ENCODE measurements around the gene PFDN2.

DNA sequence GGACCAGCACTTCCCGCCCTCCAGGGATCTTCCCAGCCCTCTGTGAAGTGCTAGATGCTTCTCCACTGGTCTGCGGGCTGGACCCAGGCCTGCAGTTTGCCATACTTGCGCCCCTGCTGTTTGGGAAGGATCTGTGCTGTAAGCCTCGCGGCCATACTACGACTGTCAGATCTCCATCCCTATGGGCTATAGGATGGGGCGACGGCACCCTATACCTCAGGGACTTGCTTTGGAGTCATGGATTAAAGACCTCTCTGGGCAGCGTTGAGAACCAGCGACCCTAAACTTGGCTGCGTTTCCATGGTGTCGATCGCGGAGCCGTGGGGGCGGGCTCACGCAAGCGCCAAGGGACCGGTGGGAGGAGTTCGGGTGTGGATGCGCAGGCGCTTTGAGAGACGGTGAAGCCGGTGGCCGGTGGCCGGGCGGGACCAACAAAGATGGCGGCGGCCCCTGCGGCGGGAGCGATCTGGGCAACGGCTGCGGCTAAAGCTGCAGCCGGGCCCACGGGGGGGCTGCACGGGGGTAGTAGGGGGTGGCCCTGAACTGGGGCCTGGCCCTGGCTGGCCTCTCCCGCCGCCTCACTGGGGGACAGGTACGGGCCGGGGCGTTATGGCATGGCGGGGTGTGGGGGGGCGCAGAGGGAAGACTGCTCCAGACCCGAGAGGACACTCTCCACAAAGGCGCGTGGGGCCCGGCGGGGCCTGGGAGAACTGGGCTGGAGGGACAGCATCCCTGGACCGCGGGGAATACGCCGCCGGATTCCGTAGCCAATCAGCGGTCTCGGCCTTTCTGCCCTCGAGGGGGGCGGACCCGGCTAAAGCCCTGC, 41.5 kb upstream of the PFDN2 start, which contains the start of gene USP21:
- TF ChIP-seq POLR2A (IDR thresholded peaks at IDR 0.05; ENCODE audit: low read length) (peak; percentile 85), GATA1 (IDR thresholded peaks at IDR 0.05; ENCODE audit: low read depth, low read length) (no peak)
